HepG2 (cell line): ENCODE measurements around the gene CBX7.

ENCODE experiments used
- IRF2 ChIP-seq: IDR thresholded peaks from 2 replicates; pipeline ENCODE4 v1.6.1; 2018; ENCODE audit warnings: missing genetic modification reagents, missing compliant biosample characterization
- ZNF615 ChIP-seq: sonication (generic); formaldehyde crosslinking; IDR thresholded peaks from 2 replicates; pipeline ENCODE4 v1.5.0; 2020; ENCODE audit warnings: mild to moderate bottlenecking, missing genetic modification reagents, borderline replicate concordance

GRCh38 chr22:39176143-39176713, 23.7 kb upstream of the CBX7 start:
- TF ChIP-seq ZNF615 (CRISPR knock-in tag) (no peak), IRF2 (CRISPR knock-in tag) (peak; percentile 28; the same call in 1 of the 2 replicates)
